C4-2B (cell line): Measurements from ENCODE around the gene CCDC107.

Source experiments
- H3K27ac ChIP-seq: fragments of 450-650 bp; 2 replicates; pipeline ENCODE4 v1.5.1; 2017
- CTCF ChIP-seq: fragments of 450-650 bp; conservative IDR thresholded peaks from 2 replicates; pipeline ENCODE4 v1.5.1; 2017; ENCODE audit warnings: mild to moderate bottlenecking
- ZFX ChIP-seq: fragments of 450-650 bp; IDR thresholded peaks from 2 replicates; pipeline ENCODE4 v1.6.1; 2017

Gene CCDC107

GRCh38 chr9:35674025-35674361 is 15.9 kb downstream of the CCDC107 start:
- TF ChIP-seq ZFX, result no peak
- no peak for TF ChIP-seq CTCF
- H3K27ac ChIP-seq, result no peak overlapping the region

- TF ChIP-seq ZFX (no peak), CTCF (no peak)
- no peak overlapping the region for H3K27ac ChIP-seq
Observed at GRCh38 chr9:35675204-35675603, 17.1 kb downstream of the CCDC107 start.

- no peak overlapping the region for H3K27ac ChIP-seq
- TF ChIP-seq CTCF (no peak), ZFX (no peak)
Observed at GRCh38 chr9:35675732-35676392, 17.8 kb downstream of the CCDC107 start.

DNA sequence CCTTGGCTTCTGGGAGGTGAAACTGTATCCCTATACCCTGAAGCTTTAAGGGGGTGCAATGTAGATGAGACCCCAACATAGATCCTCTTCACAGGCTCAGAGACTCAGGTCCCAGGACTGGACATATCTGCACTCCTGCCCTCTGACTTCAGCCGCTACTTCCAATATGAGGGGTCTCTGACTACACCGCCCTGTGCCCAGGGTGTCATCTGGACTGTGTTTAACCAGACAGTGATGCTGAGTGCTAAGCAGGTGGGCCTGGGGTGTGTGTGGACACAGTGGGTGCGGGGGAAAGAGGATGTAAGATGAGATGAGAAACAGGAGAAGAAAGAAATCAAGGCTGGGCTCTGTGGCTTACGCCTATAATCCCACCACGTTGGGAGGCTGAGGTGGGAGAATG is 21.0 kb downstream of the CCDC107 start:
- TF ChIP-seq ZFX, result no peak
- no peak for TF ChIP-seq CTCF
- no peak overlapping the region for H3K27ac ChIP-seq

DNA sequence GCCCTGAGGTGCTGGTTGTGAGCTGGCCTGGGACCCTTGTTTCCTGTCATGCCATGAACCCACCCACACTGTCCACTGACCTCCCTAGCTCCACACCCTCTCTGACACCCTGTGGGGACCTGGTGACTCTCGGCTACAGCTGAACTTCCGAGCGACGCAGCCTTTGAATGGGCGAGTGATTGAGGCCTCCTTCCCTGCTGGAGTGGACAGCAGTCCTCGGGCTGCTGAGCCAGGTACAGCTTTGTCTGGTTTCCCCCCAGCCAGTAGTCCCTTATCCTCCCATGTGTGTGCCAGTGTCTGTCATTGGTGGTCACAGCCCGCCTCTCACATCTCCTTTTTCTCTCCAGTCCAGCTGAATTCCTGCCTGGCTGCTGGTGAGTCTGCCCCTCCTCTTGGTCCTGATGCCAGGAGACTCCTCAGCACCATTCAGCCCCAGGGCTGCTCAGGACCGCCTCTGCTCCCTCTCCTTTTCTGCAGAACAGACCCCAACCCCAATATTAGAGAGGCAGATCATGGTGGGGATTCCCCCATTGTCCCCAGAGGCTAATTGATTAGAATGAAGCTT is 21.8 kb downstream of the CCDC107 start:
- TF ChIP-seq ZFX (no peak), CTCF (no peak)
- no peak overlapping the region for H3K27ac ChIP-seq

DNA sequence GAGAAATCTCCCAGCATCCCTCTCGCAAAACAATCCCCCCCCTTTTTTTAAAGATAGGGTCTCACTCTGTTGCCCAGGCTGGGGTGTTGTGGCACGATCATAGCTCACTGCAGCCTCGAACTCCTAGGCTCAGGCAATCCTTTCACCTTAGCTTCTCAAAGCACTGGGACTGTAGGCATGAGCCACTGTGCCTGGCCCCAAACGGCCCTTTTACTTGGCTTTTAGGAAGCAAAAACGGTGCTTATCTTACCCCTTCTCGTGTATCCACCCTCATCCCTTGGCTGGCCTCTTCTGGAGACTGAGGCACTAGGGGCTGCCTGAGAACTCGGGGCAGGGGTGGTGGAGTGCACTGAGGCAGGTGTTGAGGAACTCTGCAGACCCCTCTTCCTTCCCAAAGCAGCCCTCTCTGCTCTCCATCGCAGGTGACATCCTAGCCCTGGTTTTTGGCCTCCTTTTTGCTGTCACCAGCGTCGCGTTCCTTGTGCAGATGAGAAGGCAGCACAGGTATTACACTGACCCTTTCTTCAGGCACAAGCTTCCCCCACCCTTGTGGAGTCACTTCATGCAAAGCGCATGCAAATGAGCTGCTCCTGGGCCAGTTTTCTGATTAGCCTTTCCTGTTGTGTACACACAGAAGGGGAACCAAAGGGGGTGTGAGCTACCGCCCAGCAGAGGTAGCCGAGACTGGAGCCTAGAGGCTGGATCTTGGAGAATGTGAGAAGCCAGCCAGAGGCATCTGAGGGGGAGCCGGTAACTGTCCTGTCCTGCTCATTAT is 22.4 kb downstream of the CCDC107 start:
- H3K27ac ChIP-seq, result no peak overlapping the region
- TF ChIP-seq ZFX (no peak), CTCF (no peak)

GRCh38 chr9:35681341-35682002 is 23.4 kb downstream of the CCDC107 start:
- no peak for TF ChIP-seq ZFX
- no peak for TF ChIP-seq CTCF
- no peak overlapping the region for H3K27ac ChIP-seq
